HEK293 (cell line): Measurements from ENCODE around the gene EIF4E3.

Experiments
- CTCF ChIA-PET: fragments of 350-600 bp; formaldehyde crosslinking; extraction: SDS; loops from one replicate; lab custom pipeline; 2021; ENCODE audit warnings: antibody characterized with exemption; lab: Yijun Ruan, JAX
- POLR2A ChIA-PET: fragments of 300-600 bp; formaldehyde crosslinking; extraction: SDS; loops from one replicate; lab custom pipeline; 2020; ENCODE audit warnings: antibody characterized with exemption, inconsistent platforms; lab: Yijun Ruan, JAX
- H3K27ac ChIP-seq: fragments of 200-500 bp; sonication (Bioruptor generic); 2 replicates; pipeline ENCODE4 v1.5.1; 2014; ENCODE audit warnings: low read depth, low read length, control low read depth, inconsistent platforms; ENCODE audit errors: extremely low read depth
- H3K36me3 ChIP-seq, 2 experiments: fragments of 200-500 bp in 1 of 2; sonication (Bioruptor generic) in 1 of 2; 1 replicate in 1 of 2; 2 replicates in 1 of 2; pipeline ENCODE4 v1.5.1; 2014 to 2017; ENCODE audit warnings: inconsistent platforms in 2 of 2, low read length in 2 of 2; ENCODE audit not compliant: control insufficient read depth in 2 of 2, insufficient read depth in 1 of 2
- H3K4me1 ChIP-seq: fragments of 200-500 bp; sonication (Bioruptor generic); 2 replicates; pipeline ENCODE4 v1.5.1; 2014; ENCODE audit warnings: mild to moderate bottlenecking, low read length, inconsistent platforms; ENCODE audit not compliant: control insufficient read depth, insufficient read depth
- H3K4me3 ChIP-seq: 2 replicates; pipeline ENCODE4 v1.5.1; 2011; ENCODE audit warnings: low read depth, mild to moderate bottlenecking, control low read depth, low read length, moderate library complexity
- H3K9me3 ChIP-seq: fragments of 200-500 bp; sonication (Bioruptor generic); 2 replicates; pipeline ENCODE4 v1.5.1; 2014; ENCODE audit warnings: low read depth, low read length, inconsistent platforms; ENCODE audit not compliant: control insufficient read depth, insufficient read depth
- PRDM4 ChIP-seq: fragments of 450-650 bp; formaldehyde crosslinking; IDR thresholded peaks from 2 replicates; pipeline ENCODE4 v1.5.1; 2017; ENCODE audit warnings: missing biosample characterization, missing genetic modification characterization
- SP7 ChIP-seq: fragments of 450-650 bp; formaldehyde crosslinking; IDR thresholded peaks from 2 replicates; pipeline ENCODE4 v1.5.1; 2016; ENCODE audit warnings: missing biosample characterization, missing genetic modification characterization
- YY1 ChIP-seq: fragments of 450-650 bp; formaldehyde crosslinking; IDR thresholded peaks from 2 replicates; pipeline ENCODE4 v1.5.1; 2018; ENCODE audit warnings: missing biosample characterization, missing genetic modification characterization
- ZBTB11 ChIP-seq: fragments of 450-650 bp; formaldehyde crosslinking; conservative IDR thresholded peaks from 2 replicates; pipeline ENCODE4 v1.5.1; 2016; ENCODE audit warnings: low read depth, missing biosample characterization, missing genetic modification characterization
- ZBTB17 ChIP-seq: fragments of 450-650 bp; formaldehyde crosslinking; IDR thresholded peaks from 2 replicates; pipeline ENCODE4 v1.5.1; 2016; ENCODE audit warnings: missing biosample characterization, missing genetic modification characterization
- ZBTB8A ChIP-seq: fragments of 450-650 bp; formaldehyde crosslinking; IDR thresholded peaks from 2 replicates; pipeline ENCODE4 v1.5.1; 2016; ENCODE audit warnings: missing biosample characterization, missing genetic modification characterization
- ZNF148 ChIP-seq: fragments of 450-650 bp; formaldehyde crosslinking; IDR thresholded peaks from 2 replicates; pipeline ENCODE4 v1.5.0; 2017; ENCODE audit warnings: missing biosample characterization, missing genetic modification characterization, borderline replicate concordance
- ZNF211 ChIP-seq: fragments of 450-650 bp; formaldehyde crosslinking; IDR thresholded peaks from 2 replicates; pipeline ENCODE4 v1.5.1; 2016; ENCODE audit warnings: low read depth, missing biosample characterization, missing genetic modification characterization
- ZNF394 ChIP-seq: fragments of 450-650 bp; formaldehyde crosslinking; IDR thresholded peaks from 2 replicates; pipeline ENCODE4 v1.5.1; 2016; ENCODE audit warnings: missing biosample characterization, missing genetic modification characterization, mild to moderate bottlenecking, moderate library complexity, borderline replicate concordance
- ZNF560 ChIP-seq: fragments of 450-650 bp; formaldehyde crosslinking; IDR thresholded peaks from 2 replicates; pipeline ENCODE4 v1.5.1; 2017; ENCODE audit warnings: missing biosample characterization, missing genetic modification characterization, borderline replicate concordance

The EIF4E3 gene

GRCh38 chr3:71689291-71689690 is 35.9 kb downstream of the EIF4E3 start:
- CTCF ChIA-PET, result no interaction called here
- POLR2A ChIA-PET, result no interaction called here

GRCh38 chr3:71688121-71688520 is 37.1 kb downstream of the EIF4E3 start:
- no peaks in the 10 kb centered on the region; the same call in 1 of the 2 replicates for H3K4me1 ChIP-seq
- H3K36me3 ChIP-seq, result peaks cover 0 to 7% of the 10 kb centered on the region in 2 experiments; a peak in 2 of 3 replicates
- H3K9me3 ChIP-seq, result no peaks in the 10 kb centered on the region

More at GRCh38 chr3:71689291-71689690, 35.9 kb downstream of the EIF4E3 start:
- H3K4me1 ChIP-seq, result no peaks in the 10 kb centered on the region; the same call in 1 of the 2 replicates
- peaks cover 0 to 7% of the 10 kb centered on the region in 2 experiments; a peak in 2 of 3 replicates for H3K36me3 ChIP-seq
- no peak for TF ChIP-seq ZNF560 (tag by site-specific recombination)
- H3K4me3 ChIP-seq, result no peak overlapping the region
- H3K27ac ChIP-seq, result no peak overlapping the region
- no peaks in the 10 kb centered on the region for H3K9me3 ChIP-seq

More at GRCh38 chr3:71688121-71688520, 37.1 kb downstream of the EIF4E3 start:
- CTCF ChIA-PET, result no interaction called here
- TF ChIP-seq SP7 (no peak), ZNF211 (tag by site-specific recombination) (no peak), ZBTB8A (tag by site-specific recombination) (no peak), ZNF394 (no peak), PRDM4 (tag by site-specific recombination) (no peak), ZBTB17 (tag by site-specific recombination) (no peak), YY1 (tag by site-specific recombination) (no peak), ZBTB11 (tag by site-specific recombination) (no peak), ZNF148 (no peak)
- H3K4me3 ChIP-seq, result no peak overlapping the region
- POLR2A ChIA-PET, result no interaction called here
- no peak overlapping the region for H3K27ac ChIP-seq
